Cerebellar nuclear complex (tissue), 1 donor: ENCODE measurements around the gene FAM89A.

ENCODE experiments used
- DNase-seq, 2 experiments: peaks; one replicate each; lab custom pipeline; 2025; lab: John Stamatoyannopoulos, UW

Gene FAM89A

DNA sequence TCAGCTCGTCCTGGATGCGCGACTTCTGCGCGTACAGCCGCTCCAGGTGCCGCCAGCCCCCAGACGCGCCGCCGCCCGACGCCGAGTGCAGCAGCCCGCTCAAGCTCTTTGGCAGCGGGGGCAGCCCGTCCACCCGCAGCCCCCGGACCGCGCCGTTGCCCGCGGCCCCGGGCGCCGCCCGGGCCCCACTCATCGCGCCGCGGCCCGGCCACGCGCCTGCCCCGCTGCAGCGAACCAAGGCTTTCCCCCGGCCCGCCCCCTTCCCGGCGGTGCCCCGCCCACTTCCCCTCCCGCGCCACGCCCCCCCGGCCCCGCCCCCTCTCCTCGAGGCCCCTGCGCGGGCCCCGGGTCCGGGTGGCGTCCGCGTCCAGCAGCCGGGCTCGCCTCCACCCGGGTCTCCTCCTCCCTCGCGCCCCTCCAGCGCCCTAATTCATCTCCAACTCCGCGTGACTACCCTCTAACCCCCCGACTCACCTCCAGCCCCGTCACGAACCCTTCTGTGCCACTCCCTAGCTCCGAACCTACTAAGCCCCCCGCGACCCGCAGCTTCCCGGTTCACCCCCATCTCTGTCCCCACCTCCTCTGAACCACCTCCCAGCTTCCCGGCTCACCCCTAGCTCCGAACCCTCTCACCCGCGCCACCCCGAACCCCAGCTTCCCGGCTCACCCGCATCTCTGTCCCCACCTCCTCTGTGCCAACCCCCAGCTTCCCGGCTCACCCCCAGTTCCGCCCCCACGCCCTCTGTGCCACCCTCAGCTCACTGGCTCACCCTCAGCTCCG, at the start of gene FAM89A:
FAM89A (minus strand) TSS at position 236 of the 781 bp plus-strand sequence; CDS start at position 193, 43 bp downstream.
- DNase-seq, result no peak

DNA sequence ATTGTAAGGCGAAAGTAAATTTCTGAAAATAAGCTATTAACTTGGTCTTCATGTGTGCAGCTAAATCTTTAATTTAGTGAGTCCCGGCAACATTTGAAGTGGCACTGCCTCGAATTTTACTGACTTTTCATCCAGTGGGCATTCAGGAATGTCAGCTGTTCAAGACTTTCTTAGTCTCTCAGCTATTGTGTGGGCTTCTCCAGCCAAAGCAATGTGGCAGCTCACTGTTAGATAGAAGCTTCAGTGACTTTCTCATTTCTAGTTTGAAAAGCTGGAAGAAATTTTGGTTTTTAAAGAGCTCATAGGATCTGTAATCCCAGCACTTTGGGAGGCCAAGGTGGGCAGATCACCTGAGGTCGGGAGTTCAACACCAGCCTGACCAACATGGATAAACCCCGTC, 44.3 kb upstream of the FAM89A start:
- no peak for DNase-seq

DNA sequence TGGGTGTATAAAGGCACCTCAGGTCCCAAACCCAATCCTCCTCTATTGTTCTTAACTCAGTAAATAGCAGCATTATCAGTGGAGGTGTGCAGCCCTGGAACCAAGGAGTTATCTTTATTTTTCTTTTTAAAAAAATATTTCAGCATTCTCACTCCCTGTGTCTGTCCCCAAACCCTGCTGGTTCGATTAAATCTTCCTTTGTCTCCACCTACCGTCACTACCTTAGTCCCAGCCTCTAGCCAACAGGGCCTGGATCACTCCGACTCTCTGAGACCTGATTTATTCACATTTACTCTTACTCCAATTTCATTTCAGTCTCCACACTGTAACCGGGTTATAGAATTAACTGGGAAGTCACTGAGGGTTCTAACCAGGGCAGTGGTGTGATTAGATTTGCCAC, 39.1 kb upstream of the FAM89A start:
- DNase-seq, result no peak

DNA sequence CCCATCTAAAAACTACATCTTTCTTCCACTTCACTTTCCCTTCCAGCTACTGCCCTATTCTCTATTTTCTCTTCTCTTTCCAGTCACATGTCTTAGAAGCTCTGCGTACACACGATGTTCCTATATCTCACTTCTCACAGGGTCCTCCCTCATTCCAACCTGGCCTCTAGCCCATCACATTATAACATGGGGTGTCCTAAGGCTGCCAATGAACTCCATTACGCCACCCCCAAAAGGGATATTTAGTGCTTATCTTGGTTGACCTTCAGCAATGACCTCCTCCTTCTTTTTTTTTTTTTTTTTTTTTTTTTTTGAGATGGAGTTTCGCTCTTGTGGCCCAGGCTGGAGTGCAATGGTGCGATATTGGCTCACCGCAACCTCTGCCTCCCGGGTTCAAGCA, 38.2 kb upstream of the FAM89A start:
- DNase-seq, result no peak

DNA sequence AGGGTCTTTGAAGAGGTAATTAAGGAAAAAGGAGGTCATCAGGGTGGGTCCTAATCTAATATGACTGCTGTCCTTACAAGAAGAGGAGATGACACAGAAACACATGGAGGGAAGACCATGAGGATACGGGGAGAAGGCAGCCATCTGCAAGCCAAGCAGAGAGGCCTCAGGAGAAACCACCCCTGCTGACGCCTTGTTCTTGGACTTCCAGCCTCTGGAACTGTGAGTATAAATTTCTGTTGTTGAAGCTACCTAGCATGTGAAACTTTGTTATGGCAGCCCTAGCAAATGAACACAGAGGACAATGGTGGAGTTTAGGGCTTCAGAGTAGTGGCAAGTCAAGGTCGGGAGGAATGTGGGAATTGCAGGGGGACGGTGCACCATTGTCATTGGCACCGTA, 36.7 kb upstream of the FAM89A start:
- no peak for DNase-seq

DNA sequence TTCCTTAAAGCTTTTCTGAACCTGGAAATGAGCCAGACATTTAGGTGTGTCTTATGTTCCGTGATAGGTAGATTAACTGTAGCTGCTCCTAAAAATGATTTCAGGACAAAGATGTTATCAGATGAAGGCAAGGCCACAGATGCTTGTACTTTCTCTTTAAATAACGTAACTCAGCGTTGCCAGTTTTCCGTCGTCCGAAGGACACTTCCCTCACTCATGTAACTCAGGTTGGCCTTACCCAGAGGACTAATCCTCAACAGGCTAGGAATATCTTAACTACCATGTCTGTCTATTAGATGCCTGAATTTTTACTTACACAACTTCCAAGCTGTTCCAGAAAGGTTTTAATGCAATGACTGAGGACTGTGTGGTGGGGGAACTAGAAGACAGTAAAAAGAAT, 35.4 kb upstream of the FAM89A start:
- no peak for DNase-seq

DNA sequence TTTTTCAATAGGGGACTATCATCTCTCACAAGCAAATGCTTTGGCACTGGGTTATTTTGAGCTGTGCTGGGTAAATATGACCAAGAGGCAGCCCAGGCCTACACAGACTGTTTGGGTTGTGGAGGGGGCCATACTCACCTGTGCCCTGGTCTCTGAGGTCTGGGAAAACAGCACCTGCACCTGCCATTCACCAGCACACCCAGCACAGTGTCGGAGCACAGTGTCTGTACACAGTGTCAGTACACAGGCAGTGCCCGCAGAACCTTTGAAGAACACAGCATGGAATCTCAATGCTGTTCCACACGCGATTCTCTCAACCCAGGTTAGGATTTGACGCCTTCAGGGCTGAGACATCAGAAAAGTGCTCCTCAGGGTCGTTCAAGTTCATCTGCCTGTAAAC, 35.0 kb upstream of the FAM89A start:
- no peak for DNase-seq

DNA sequence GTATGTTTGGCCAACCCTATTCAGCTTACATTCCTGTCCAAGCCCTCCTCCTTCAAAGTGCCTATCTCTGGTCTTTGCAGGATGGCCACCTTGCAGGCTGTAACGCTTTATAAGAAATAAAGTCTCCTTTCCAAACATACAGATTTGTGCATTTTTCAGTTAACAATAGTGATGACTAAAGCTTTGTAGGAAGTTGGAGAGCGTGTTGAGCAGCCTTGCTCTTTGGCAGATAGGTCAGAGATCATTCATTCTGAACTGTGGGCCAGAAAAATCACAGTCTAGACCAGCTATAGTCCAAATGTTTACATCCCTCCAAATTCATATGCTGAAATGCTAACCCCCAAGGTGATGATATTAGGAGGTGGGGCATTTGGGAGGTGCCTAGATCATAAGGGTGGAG, 34.0 kb upstream of the FAM89A start:
- DNase-seq, result no peak

DNA sequence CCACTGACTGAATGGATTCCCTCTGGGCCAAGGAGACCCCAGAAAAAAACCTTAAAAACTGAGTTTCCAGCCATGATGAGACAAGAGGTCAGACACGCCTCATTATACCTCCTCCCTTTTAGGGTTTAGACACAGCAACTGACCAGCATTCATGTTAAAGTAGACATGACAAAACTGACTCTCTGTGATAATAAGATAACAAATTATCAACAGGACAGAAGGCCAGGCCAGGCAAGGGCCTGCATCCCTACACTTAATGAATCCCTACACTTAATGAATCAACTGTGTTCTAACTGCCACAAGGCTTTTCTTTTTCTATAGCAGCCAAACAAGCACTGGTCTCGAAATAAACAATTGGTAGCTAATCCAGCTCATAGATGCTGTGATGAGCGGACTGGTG, 33.3 kb upstream of the FAM89A start:
- DNase-seq, result no peak

DNA sequence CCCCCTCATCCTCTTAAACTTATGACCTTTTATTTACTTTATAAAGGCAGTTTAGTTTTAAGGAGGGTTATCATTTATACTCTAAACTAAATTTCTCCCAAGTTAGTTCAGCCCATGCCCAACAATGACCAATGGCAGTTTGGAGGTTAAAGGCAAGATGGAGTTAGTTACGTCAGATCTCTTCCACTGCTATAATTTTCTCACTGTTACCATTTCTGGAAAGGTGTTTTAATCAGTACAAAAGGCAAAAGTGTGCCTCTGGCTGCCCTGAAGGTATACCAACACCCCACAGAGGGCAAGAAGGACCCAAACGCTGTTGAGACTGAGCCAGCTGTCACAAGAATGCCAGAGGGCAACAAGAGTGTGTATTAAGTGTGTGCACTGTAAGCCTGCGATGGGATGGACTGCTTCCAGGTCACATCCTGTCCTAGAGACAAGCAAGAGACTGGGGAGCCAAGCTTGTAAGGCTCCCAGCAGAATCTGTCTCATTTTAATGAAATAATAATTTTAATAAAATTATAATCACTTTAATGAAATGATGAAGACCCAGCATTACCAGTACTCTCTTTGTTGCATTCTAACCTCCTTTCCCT, 32.5 kb upstream of the FAM89A start:
- DNase-seq, result no peak

DNA sequence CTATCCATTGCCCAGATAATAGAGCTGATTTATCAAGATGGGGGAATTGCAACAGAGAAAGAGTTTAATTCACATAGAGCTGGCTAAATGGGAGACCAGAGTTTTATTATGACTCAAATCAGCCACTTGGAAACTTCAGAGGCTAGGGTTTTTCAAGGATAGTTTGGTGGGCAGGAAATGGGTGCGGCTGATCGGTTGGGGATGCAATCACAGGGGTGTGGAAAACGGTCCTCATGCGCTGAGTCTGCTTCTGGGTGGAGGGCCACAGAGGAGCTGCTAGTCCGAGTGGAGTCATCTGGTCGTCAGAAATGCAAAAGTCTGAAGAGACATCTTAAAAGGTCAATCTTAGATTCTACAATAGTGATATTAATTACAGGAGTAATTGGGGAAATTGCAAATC, 32.0 kb upstream of the FAM89A start:
- no peak for DNase-seq

DNA sequence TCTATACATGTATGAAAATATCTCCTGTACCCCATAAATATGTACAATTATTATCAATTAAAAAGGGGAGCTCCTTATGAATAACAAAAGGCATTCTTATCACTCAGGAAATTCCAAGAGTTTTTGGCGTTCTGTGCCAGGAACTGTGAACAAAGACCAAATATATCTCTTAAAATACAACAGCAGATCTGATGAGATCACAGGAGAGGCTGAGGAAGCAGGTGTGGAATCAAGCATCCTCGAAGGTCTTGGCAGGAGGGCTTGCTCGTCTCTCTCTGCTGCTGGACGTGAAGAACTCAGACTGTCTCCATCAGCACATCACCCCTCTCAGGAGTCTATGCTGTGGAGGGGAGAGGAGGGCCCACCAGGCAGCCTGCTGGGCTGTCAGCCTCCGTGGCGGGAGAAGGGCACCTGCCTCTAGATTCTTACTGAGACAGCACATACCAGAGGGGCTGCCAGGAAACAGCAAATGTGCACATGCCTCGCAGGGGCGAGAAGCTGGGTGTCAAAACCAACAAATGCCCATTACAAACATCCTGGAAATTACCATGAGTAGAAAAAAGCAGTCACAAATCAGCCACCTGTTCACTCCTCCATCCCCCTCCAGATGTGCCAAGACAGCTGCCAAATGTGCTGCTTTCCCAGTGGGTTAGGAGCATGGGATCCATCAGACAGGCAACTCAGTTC, 30.8 kb upstream of the FAM89A start:
- no peak for DNase-seq

DNA sequence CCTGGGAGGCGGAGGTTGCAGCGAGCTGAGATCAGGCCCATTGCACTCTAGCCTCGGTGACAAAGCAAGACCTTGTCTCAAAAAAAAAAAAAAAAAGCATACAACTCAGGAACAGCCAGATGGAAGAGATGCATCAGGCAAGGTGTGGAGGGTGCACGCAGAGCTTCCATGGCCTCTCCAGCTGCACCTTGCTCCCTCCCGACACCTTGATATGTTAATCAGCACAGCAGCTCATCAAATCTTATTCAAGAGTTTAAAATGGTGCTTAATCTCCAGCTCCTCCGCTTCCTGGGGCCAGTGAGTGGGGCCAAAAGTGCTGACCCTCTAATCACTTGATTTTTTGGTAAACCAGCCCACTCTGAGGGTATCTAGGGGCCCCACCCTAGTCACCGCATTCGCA, 29.3 kb upstream of the FAM89A start:
- no peak for DNase-seq

DNA sequence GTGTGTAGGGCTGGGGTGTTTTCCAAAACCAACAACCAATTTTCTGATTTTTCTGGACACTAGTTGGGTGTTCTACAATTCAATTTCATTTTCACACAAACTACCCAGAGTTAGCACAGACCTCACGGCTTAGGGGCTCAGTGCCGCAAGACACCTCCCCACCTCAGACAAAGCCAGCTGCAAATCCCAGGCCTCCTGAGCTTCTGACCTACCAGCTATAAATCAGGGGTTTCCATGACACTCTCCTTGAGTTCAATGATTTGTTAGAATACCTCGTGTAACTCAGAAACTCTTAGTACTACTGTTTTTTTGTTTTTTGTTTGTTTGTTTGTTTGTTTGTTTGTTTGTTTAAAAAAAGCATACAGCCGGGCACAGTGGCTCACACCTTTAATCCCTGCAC, 28.7 kb upstream of the FAM89A start:
- DNase-seq, result no peak

DNA sequence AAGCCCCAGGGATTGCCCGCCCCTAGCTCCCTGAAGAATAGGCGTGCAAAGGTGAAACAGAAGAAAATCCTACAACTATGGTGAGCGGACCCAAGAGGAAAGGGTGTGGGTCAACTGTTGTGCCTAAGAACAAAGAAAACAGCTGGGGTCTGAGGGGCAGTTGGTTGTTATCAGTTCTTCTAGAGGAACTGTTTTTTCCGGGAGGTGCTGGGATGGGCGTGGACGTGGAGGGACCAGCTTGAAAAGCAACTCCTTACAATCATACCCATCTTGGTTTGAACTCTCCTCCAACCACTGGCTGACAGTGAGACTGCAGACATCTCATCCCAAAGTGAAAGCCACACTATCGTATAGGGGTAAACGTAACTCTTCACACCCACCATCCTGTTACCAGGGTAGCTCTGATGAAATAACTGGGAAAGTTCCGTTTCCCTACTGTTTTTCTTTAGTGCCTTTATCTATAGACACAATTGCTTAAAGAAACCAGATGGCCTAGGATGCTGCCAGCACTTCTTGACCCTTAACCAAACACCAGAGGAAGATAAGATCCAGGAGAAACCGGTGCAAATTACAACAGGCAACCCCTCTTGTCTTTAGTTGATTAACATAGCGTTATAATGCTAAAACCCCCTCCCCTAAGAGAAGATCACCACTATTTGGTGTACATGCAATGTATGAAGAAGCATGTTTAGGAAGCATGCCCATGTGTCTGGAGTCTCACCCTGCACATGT, 25.6 kb upstream of the FAM89A start:
- no peak for DNase-seq

DNA sequence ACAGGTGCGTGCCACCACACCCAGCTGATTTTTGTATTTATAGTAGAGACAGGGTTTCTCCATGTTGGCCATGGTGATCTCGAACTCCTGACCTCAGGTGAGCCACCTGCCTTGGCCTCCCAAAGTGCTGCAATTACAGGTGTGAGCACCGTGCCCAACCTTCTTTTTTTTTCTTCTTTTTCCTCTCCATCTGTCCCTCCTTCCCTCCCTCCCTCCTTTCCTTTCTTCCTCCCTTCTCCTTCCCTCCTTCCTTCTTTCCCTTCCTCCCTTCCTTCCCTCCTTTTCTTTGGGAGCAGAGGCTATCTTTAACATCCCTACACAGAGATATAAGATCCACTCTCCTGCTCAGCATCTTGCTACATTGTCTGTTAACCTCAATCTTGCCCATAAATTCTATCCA, 24.4 kb upstream of the FAM89A start:
- DNase-seq, result no peak

DNA sequence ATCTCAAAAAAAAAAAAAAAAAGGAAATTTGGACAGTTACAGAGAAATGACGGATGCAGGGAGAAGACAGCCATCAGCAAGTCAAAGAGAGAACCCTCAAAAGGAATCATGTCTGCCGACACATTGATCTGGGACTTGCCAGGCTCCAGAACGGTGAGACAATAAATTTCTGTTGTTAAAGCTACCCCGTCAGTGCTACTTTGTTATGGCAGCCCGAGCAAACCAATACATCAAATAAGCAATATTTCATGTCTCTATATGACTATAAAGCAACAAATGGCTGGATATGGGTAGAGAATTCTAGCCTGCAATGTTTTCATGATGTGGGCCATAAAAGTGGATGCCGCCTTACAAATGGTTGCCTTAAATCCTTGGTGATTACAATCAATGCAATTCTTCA, 23.3 kb upstream of the FAM89A start:
- DNase-seq, result no peak

DNA sequence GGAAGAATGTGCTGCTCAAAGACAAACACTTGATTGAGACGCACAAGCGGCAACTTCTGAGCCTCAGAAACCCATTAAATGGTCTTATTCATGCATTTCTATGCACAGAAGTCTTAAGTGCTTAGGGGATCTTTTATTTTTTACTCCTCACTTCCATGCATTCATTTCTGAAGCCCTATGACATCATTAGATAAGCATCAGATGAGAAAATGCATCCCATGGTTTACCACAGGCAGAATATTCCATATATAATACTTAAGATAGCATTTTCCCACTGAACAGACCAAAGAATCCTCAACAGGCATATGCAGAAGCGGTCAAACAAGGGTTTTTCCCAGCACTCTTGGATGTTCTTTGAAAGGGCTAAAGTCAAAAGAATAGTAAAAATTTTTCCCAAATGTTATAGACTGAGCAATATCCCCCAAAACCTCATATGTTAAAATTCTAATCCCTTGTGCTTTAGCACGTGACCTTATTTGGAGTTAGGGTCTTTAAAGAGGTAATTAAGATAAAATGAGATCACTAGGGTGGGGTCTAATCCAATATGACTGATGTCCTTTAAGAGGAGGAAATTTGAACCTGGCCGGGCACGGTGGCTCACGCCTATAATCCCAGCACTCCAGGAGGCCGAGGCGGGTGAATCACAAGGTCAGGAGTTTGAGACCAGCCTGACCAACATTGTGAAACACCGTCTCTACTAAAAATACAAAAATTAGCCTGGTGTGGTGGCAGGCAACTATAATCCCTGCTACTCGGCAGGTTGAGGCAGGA, 22.6 kb upstream of the FAM89A start:
- no peak for DNase-seq

DNA sequence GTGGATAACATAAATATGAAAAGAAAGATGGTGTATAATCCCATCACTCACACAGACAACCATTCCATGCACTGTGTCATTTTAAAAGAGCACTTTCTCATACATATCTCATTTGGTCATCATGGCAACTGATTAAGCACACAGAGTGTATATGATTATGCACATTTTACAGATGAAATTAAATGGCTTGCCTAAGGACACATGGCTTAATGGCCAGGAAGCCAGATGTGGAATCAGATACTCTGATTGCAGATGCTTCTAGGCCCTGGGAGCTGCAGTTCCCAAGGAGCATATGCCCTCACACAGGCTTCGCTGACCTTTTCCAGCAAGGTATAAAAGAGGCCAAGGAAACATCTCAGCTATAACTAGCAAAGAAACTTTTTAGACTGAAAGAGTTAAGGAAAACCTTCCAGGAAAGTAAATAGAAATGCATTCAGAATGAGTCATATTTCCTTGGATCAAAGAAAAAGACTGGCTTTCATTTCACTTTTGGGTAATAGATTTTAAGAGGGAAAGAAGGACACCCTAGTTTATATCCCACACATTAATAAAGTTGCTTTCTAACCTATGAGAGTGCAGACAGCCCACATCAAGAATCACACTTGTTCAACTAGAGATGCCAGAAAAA, 19.6 kb upstream of the FAM89A start:
- no peak for DNase-seq

DNA sequence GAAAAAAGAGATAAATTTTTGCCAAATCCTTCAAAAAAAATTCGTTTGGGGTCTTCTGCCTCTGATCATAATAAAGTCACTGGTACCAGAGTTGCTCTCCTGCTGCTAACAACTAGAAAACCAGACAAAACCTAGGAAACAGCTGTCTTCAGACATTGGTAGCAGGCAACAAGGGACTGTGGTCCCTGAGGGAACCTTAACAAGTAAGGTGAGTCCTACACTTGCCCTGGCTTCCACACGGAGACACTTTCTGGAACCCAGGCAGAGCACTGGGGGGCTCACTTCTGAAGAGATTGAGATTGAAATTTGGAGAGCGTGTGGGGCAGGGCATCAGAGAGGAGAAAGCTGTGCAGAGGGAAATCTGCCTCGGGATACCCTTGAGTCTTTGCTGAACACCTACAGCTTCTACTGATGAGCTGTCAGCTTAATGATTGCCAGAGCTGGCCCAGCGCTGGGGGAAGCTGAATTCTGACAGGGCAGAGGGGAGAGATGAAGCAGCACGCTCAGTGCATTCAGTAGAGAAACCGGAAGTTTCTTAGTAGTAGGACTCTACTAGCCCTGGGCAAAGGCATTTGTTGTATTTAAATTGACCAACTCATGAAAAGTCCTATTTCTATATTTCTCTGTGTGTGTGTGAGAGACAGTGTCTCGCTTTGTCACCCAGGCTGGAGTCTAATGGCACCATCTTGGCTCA, 18.5 kb upstream of the FAM89A start:
- no peak for DNase-seq

DNA sequence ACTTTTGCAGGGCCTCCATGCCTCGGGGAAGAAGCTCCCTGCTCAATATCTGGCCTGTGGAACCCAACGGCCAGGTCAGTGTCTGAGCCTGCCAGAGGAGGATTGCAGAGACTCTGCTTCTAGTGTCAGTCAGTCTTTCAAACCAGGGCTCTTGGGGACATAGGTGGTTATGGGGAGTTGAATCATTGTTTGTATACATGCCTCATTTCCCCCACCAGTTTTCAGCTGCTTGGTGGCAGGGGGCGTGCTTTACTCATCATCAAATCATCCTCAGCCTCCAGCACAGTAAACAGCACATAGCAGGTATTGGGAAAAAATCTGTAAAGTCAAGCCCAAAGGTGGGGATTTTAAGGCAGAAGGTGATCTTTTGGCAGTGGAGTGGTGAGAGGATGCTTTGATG, 17.4 kb upstream of the FAM89A start:
- no peak for DNase-seq
